ENCODE results near the gene CMSS1.

The CMSS1 gene

DNA sequence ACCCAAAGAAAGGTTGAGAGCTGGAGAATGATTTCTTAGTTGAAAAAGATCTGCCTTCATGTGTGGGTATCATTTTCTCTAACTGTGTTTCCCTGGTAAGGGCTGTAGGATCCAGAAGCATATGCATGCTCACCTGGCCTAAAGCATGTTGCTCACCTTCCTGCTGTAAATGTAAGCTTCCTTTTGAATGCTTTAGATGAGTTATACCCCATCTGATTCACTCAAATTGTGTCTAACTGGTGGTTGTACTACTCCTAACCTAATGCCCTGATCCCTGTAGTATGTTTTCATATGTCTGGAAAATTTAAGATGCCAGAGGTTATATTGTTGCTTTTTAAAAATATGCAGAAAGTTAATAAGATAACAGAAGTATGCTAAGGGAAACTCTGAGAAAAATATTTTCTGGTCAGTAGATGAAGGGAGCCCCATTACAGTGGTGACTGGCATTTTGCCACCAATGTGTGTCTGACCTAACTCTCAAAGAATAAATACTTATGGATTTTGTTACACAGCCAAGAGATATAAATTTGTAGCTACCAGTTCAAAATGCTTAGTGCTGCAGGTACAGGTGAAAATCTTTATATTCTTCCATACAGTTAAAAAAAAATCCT is 289.0 kb downstream of the CMSS1 start:
- Histone ChIP-seq H3K4me1 (ENCODE audit: control insufficient read depth in 1 of 2, insufficient read depth in 2 of 2, low read length in 2 of 2) (peaks cover 13 to 25% of the 10 kb centered on the region in 2 donors), H3K27me3 (ENCODE audit: control insufficient read depth in 1 of 2, insufficient read depth in 2 of 2, low read length in 2 of 2) (no peaks in the 10 kb centered on the region), H3K9me3 (ENCODE audit: control insufficient read depth in 1 of 2, low read length in 2 of 2) (no peaks in the 10 kb centered on the region), H3K9ac (ENCODE audit: low read depth in 1 of 2, low read length in 2 of 2) (no peak overlapping the region), H3K36me3 (ENCODE audit: control insufficient read depth in 1 of 2, insufficient read depth in 2 of 2, low read length in 2 of 2) (no peaks in the 10 kb centered on the region), H3K4me3 (ENCODE audit: low read depth in 1 of 2, low read length in 2 of 2) (no peak overlapping the region), H3K27ac (ENCODE audit: low read depth, low read length) (no peak overlapping the region)

- Histone ChIP-seq H3K27me3 (ENCODE audit: control insufficient read depth in 1 of 2, insufficient read depth in 2 of 2, low read length in 2 of 2) (no peaks in the 10 kb centered on the region), H3K27ac (ENCODE audit: low read depth, low read length) (no peak overlapping the region), H3K4me3 (ENCODE audit: low read depth in 1 of 2, low read length in 2 of 2) (no peak overlapping the region), H3K36me3 (ENCODE audit: control insufficient read depth in 1 of 2, insufficient read depth in 2 of 2, low read length in 2 of 2) (no peaks in the 10 kb centered on the region), H3K4me1 (ENCODE audit: control insufficient read depth in 1 of 2, insufficient read depth in 2 of 2, low read length in 2 of 2) (peaks cover 13 to 25% of the 10 kb centered on the region in 2 donors), H3K9ac (ENCODE audit: low read depth in 1 of 2, low read length in 2 of 2) (no peak overlapping the region), H3K9me3 (ENCODE audit: control insufficient read depth in 1 of 2, low read length in 2 of 2) (no peaks in the 10 kb centered on the region)
These were observed 289.7 kb downstream of the CMSS1 start for GRCh38 chr3:100107221-100107814.

DNA sequence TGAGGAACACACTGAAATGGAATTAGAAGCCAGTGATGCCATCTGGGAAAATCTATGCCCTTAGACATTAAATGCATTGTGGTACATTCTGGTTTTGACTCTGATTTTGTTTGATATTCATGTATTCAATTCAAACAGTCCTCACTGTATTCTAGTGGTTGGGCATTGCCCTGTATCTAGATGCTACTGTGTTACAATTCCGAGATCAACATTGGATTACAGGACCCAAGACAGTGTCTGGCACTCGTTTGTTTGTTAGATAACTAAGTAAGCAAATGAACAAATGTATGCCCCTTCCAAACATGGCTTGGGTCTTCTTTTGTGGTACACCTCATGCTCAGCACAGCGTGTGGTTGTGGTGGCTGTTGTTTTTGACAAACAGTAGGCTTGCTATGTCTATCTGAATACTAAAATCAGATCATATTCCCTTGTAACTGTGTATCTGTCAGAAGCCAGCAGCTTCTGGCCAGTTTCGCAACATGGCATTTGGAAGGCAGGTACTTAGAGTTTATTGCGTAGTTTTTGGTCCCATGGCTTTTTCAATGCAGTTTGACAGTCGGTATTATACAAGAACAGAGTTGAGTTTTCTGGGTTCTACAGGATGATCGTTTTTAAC is 290.9 kb downstream of the CMSS1 start:
- no peak overlapping the region for H3K27ac ChIP-seq (ENCODE audit: low read depth, low read length)

DNA sequence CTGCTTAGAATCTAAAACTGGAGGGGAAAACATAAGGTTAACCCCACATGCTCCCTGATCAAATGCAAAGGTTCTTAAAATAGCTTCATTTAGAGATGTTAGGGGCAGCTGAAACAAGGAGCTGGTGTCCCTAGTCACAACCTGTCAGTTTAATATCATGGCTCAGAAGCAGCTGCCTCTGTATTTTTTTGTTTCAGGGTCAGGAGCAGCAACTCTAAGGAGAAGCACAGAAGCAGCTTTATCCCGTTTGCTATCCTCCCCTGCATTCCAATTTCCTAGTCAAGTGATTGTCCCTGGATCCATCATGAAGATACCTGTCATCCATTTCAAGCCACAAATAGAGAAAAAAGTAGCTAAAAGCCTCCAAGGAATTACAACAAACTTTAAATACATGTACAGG is 292.5 kb downstream of the CMSS1 start:
- H3K27ac ChIP-seq (ENCODE audit: low read depth, low read length): no peak overlapping the region
- no peaks in the 10 kb centered on the region for H3K27me3 ChIP-seq (ENCODE audit: control insufficient read depth in 1 of 2, insufficient read depth in 2 of 2, low read length in 2 of 2)
- H3K36me3 ChIP-seq (ENCODE audit: control insufficient read depth in 1 of 2, insufficient read depth in 2 of 2, low read length in 2 of 2): no peaks in the 10 kb centered on the region
- peaks cover 3 to 11% of the 10 kb centered on the region in 2 donors for H3K4me1 ChIP-seq (ENCODE audit: control insufficient read depth in 1 of 2, insufficient read depth in 2 of 2, low read length in 2 of 2)
- H3K9me3 ChIP-seq (ENCODE audit: control insufficient read depth in 1 of 2, low read length in 2 of 2): no peaks in the 10 kb centered on the region
- no peak overlapping the region for H3K4me3 ChIP-seq (ENCODE audit: low read depth in 1 of 2, low read length in 2 of 2)
- H3K9ac ChIP-seq (ENCODE audit: low read depth in 1 of 2, low read length in 2 of 2): no peak overlapping the region

More for the DNA sequence above, 290.9 kb downstream of the CMSS1 start:
- no peaks in the 10 kb centered on the region for H3K27me3 ChIP-seq (ENCODE audit: control insufficient read depth in 1 of 2, insufficient read depth in 2 of 2, low read length in 2 of 2)
- no peaks in the 10 kb centered on the region for H3K36me3 ChIP-seq (ENCODE audit: control insufficient read depth in 1 of 2, insufficient read depth in 2 of 2, low read length in 2 of 2)
- H3K4me3 ChIP-seq (ENCODE audit: low read depth in 1 of 2, low read length in 2 of 2): no peak overlapping the region
- H3K4me1 ChIP-seq (ENCODE audit: control insufficient read depth in 1 of 2, insufficient read depth in 2 of 2, low read length in 2 of 2): peaks cover 13 to 25% of the 10 kb centered on the region in 2 donors
- no peaks in the 10 kb centered on the region for H3K9me3 ChIP-seq (ENCODE audit: control insufficient read depth in 1 of 2, low read length in 2 of 2)
- no peak overlapping the region for H3K9ac ChIP-seq (ENCODE audit: low read depth in 1 of 2, low read length in 2 of 2)

GRCh38 chr3:100111728-100112127 is 294.1 kb downstream of the CMSS1 start:
- no peaks in the 10 kb centered on the region for H3K36me3 ChIP-seq (ENCODE audit: control insufficient read depth in 1 of 2, insufficient read depth in 2 of 2, low read length in 2 of 2)
- no peaks in the 10 kb centered on the region for H3K4me1 ChIP-seq (ENCODE audit: control insufficient read depth in 1 of 2, insufficient read depth in 2 of 2, low read length in 2 of 2)
- H3K9me3 ChIP-seq (ENCODE audit: control insufficient read depth in 1 of 2, low read length in 2 of 2): no peaks in the 10 kb centered on the region
- no peak overlapping the region for H3K4me3 ChIP-seq (ENCODE audit: low read depth in 1 of 2, low read length in 2 of 2)
- H3K9ac ChIP-seq (ENCODE audit: low read depth in 1 of 2, low read length in 2 of 2): no peak overlapping the region
- H3K27ac ChIP-seq (ENCODE audit: low read depth, low read length): no peak overlapping the region
- no peaks in the 10 kb centered on the region for H3K27me3 ChIP-seq (ENCODE audit: control insufficient read depth in 1 of 2, insufficient read depth in 2 of 2, low read length in 2 of 2)

- Histone ChIP-seq H3K27ac (ENCODE audit: low read depth, low read length) (no peak overlapping the region), H3K4me1 (ENCODE audit: control insufficient read depth in 1 of 2, insufficient read depth in 2 of 2, low read length in 2 of 2) (no peaks in the 10 kb centered on the region), H3K27me3 (ENCODE audit: control insufficient read depth in 1 of 2, insufficient read depth in 2 of 2, low read length in 2 of 2) (no peaks in the 10 kb centered on the region), H3K4me3 (ENCODE audit: low read depth in 1 of 2, low read length in 2 of 2) (no peak overlapping the region), H3K9me3 (ENCODE audit: control insufficient read depth in 1 of 2, low read length in 2 of 2) (no peaks in the 10 kb centered on the region), H3K9ac (ENCODE audit: low read depth in 1 of 2, low read length in 2 of 2) (no peak overlapping the region), H3K36me3 (ENCODE audit: control insufficient read depth in 1 of 2, insufficient read depth in 2 of 2, low read length in 2 of 2) (no peaks in the 10 kb centered on the region)
These were observed 296.2 kb downstream of the CMSS1 start for GRCh38 chr3:100113723-100114412.

DNA sequence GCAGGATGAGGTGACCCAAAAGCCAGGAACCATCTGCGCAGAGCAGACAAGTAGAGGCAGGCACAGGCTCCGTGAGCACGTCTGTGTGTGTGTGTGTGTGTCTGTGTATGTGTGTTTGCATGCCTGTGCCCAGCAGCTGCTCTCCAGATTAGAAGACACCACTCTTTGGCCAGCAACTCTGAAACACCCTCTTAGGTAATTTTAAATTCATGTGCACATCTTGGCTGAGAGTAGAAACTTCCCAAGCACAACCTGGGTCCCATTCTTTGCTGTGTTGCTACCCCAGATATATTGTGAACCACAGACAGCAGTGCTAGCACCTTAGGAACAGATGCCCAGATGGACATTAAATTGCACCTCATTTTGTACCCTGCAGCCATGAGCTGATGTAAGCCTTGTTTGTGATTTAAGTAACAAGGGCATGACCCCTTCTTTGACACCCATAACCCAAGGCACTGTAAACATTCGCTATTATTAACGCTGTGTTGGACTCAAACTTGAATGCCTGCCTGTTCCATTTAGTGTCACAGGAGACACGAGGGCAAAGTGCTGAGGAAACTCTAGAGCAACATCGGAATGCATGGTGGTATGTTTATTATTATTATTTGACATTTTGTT is 296.9 kb downstream of the CMSS1 start, which contains the start of gene FILIP1L:
Gene FILIP1L (minus strand): TSS at position 89 of the 618 bp plus-strand sequence.
- Histone ChIP-seq H3K27ac (ENCODE audit: low read depth, low read length) (no peak within 1 kb of the TSS), H3K9ac (ENCODE audit: low read depth in 1 of 2, low read length in 2 of 2) (no peak within 1 kb of the TSS), H3K4me1 (ENCODE audit: control insufficient read depth in 1 of 2, insufficient read depth in 2 of 2, low read length in 2 of 2) (no peaks in the 10 kb centered on the region), H3K36me3 (ENCODE audit: control insufficient read depth in 1 of 2, insufficient read depth in 2 of 2, low read length in 2 of 2) (no peaks in the 10 kb centered on the region), H3K27me3 (ENCODE audit: control insufficient read depth in 1 of 2, insufficient read depth in 2 of 2, low read length in 2 of 2) (no peaks in the 10 kb centered on the region), H3K4me3 (ENCODE audit: low read depth in 1 of 2, low read length in 2 of 2) (no peak within 1 kb of the TSS), H3K9me3 (ENCODE audit: control insufficient read depth in 1 of 2, low read length in 2 of 2) (no peaks in the 10 kb centered on the region)

GRCh38 chr3:100117093-100117492 is 299.4 kb downstream of the CMSS1 start:
- Histone ChIP-seq H3K9ac (ENCODE audit: low read depth in 1 of 2, low read length in 2 of 2) (no peak overlapping the region), H3K9me3 (ENCODE audit: control insufficient read depth in 1 of 2, low read length in 2 of 2) (no peaks in the 10 kb centered on the region), H3K36me3 (ENCODE audit: control insufficient read depth in 1 of 2, insufficient read depth in 2 of 2, low read length in 2 of 2) (no peaks in the 10 kb centered on the region), H3K4me1 (ENCODE audit: control insufficient read depth in 1 of 2, insufficient read depth in 2 of 2, low read length in 2 of 2) (no peaks in the 10 kb centered on the region), H3K4me3 (ENCODE audit: low read depth in 1 of 2, low read length in 2 of 2) (no peak overlapping the region), H3K27me3 (ENCODE audit: control insufficient read depth in 1 of 2, insufficient read depth in 2 of 2, low read length in 2 of 2) (no peaks in the 10 kb centered on the region), H3K27ac (ENCODE audit: low read depth, low read length) (no peak overlapping the region)

DNA sequence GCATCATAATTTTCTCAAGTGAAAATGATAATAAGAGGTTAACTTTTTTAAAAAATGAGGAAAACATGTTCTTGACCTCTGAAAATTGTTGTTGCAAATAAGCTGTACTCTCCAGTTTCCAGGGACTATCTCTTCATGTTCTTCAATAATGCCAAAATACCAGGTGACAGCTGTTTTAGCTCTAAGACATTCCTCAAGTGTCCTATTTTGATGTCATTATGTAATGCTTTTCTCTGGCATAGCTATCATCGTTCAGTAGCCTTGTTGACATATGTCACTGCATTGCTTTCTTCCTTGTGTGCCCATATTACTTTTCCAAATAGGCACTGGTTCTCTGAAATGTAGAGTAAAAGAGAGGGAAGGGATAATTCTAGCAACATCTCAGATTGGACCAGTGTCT is 302.4 kb downstream of the CMSS1 start:
- Histone ChIP-seq H3K4me1 (ENCODE audit: control insufficient read depth in 1 of 2, insufficient read depth in 2 of 2, low read length in 2 of 2) (no peaks in the 10 kb centered on the region), H3K9me3 (ENCODE audit: control insufficient read depth in 1 of 2, low read length in 2 of 2) (no peaks in the 10 kb centered on the region), H3K4me3 (ENCODE audit: low read depth in 1 of 2, low read length in 2 of 2) (no peak overlapping the region)

GRCh38 chr3:100120693-100121092 is 303.0 kb downstream of the CMSS1 start:
- H3K27ac ChIP-seq (ENCODE audit: low read depth, low read length): no peak overlapping the region
- H3K4me3 ChIP-seq (ENCODE audit: low read depth in 1 of 2, low read length in 2 of 2): no peak overlapping the region
- H3K4me1 ChIP-seq (ENCODE audit: control insufficient read depth in 1 of 2, insufficient read depth in 2 of 2, low read length in 2 of 2): no peaks in the 10 kb centered on the region
- no peak overlapping the region for H3K9ac ChIP-seq (ENCODE audit: low read depth in 1 of 2, low read length in 2 of 2)
- no peaks in the 10 kb centered on the region for H3K9me3 ChIP-seq (ENCODE audit: control insufficient read depth in 1 of 2, low read length in 2 of 2)
- no peaks in the 10 kb centered on the region for H3K27me3 ChIP-seq (ENCODE audit: control insufficient read depth in 1 of 2, insufficient read depth in 2 of 2, low read length in 2 of 2)
- no peaks in the 10 kb centered on the region for H3K36me3 ChIP-seq (ENCODE audit: control insufficient read depth in 1 of 2, insufficient read depth in 2 of 2, low read length in 2 of 2)

More for the DNA sequence above, 302.4 kb downstream of the CMSS1 start:
- Histone ChIP-seq H3K27ac (ENCODE audit: low read depth, low read length) (no peak overlapping the region), H3K36me3 (ENCODE audit: control insufficient read depth in 1 of 2, insufficient read depth in 2 of 2, low read length in 2 of 2) (no peaks in the 10 kb centered on the region), H3K27me3 (ENCODE audit: control insufficient read depth in 1 of 2, insufficient read depth in 2 of 2, low read length in 2 of 2) (no peaks in the 10 kb centered on the region), H3K9ac (ENCODE audit: low read depth in 1 of 2, low read length in 2 of 2) (no peak overlapping the region)
